GM21737 (cell line): ENCODE measurements around the gene AACS.

Source experiments
- ATAC-seq: cut with Tn5 transposase; IDR thresholded peaks from one replicate; pipeline ENCODE4 v1.9.1; 2021; ENCODE audit warnings: mild to moderate bottlenecking, moderate library complexity; ENCODE audit not compliant: unreplicated experiment

AACS gene

DNA sequence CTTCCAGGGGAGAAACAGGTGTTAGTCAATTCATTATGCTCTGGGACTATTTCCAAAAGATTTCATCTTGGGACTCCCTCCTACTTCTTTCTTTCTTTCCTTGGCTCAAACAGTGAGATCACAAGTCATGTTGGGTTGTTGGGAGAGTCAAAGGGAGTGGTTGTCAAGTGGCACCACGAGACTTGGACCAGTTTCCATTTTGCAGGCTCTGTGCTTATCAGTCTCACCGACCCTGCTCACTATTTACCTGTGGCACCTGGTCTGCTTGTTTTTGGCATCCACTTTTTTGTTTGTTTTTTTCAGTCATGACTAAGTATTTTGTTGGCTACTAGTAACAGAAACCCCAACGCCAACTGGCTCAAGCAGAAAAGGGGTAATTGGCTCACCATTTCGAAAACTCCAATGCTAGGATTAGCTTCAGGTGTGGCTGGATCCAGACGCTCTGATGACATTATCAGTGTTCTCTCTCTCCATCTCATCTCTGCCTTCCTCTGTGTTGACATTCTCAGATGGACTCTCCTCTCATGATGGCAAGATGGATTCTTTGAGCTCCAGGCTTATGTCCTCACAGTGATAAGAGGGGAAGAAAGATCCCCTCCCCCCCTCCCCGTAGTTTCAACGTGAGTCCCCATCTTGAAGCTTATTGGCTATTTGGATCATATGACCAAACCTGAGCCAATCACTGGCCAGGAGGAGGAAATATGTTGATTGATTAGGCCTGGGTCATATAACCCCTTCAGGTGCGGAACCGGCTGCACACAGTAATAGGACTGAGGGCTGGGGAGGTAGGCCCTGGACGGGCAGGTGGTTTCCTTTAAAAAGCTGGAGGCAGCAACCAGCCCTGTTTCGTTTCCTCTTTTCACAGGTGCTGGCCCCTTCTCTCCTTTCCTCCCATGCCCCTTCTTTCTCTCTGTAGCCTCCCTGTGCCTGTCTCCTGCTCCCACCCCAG is 84.2 kb downstream of the AACS start:
- ATAC-seq: peak; percentile 93

DNA sequence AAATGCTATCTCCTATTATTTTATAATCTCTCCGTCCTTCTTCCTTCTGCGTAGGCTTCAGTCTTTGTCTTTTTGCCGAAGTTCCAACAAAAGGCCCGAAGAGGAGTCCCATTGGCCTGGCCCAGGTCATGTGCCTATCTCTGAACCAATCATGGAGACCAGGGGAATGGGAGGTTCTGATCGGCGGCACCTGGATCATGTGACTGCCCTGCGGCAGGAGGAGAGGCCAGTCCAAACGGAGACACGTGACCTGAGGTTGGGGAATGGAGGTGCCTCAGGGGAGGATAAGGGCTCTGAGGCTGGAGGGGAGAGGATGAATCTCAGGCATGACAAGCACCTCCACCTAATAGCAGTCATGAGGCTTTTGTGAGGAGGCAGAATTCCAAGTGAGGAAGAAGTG is 86.0 kb downstream of the AACS start:
- ATAC-seq: no peak

GRCh38 chr12:125152463-125152862 is 87.2 kb downstream of the AACS start:
- ATAC-seq: no peak

GRCh38 chr12:125155366-125155765 is 90.1 kb downstream of the AACS start:
- ATAC-seq: no peak

DNA sequence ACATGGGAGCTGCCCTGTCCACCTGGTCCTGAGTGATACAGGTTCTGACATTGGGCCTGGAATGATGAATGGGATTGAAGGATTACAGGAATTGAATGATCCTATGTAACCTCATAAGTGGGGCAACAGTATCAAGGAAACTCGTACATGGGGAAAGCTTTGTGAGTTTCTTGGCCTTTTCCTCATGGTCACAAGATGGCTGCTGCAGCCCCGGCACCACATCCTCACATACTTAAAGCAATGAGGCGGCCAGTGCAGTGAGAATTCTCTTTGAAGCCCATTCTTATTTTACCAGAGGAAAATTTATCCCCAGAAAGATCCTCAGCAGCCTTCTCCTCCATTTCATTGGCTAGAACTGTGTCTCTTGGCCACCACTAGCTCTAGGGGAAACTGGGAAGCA is 91.9 kb downstream of the AACS start:
- ATAC-seq: no peak

DNA sequence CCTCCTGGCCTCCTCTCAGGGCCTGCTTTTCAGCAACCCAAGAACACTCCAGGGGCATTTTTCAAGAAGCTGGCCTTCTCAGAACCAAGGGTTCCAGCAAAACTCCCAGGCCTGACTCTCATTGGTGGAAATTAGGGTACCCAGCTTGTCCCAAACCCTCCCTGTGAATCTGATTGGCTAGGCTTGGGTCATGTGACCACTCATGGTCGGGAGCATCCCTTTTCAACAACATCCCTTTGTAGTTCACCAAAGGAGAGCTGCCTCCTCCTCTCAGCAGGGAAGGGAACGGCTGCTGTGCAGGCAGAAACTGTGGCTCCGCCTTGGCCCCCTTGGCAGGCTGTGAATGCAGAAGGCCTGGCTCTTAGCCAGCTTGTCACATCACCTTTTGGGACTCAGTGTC is 94.5 kb downstream of the AACS start:
- no peak for ATAC-seq

DNA sequence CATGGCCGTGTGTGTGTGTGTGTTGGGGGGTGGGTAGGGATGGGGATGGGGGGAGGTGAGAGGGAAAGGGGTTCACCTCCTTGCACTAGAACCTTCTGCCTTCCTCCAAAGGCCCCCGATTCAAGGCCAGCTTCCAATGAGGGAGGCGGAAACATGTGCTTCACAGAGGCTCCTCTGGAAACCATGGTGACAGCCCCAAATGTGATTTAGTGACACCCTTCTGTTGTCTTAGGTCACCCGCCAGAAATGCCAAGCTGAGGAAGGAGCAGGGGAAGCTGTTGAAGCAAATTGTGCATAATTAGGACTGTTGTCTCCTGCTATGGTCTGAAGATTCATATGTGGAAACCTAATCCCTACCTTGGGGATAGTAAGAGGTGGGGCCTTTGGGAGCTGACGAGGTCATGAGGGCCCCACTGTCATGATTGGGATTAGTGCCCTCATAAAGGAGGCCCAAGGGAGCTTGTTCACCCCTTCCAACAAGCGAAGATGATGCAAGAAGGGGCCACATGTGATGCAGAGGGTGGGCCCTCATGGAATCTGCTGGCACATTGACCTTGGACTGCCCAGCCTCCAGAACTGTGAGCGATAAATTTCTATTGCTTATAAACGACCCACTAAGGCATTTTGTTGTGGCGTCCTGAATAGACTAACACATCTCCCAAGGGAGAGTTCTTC is 95.2 kb downstream of the AACS start:
- ATAC-seq: no peak

DNA sequence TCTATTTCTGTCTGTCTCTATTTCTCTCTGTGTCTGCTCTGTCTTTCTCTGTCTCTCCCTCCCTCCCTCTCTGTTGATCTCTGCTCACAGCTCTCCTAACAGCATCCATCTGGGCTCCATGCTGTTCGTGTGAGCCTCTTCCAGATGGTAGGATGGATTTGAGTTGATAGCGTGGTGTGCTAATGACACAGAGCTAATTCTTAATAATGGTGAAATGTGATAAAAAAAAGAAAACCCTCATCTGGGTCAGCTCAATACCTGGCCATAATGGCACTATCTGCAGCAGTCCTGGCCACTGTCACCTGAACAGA is 96.4 kb downstream of the AACS start:
- no peak for ATAC-seq

DNA sequence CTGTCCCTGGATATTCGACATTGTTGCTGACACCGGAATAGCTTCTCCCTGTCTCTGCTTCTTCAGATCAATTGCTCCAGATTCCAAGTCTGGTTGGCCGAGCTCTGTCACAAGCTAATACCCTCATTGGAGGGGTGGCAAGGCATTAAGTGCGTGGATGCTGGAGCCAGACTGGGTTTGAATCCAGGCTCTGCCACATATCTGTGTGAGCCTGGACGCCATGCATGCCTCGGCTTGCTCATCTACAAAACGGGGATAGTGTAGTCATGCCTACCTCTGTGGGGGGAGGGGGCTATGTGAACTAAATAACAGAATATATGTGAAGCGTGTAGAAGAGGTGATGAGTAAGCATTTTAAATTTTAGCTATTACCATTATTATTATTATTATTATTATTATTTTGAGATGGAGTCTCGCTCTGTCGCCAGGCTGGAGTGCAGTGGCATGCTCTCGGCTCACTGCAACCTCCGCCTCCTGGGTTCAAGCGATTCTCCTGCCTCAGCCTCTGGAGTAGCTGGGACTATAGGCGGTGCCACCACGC is 97.3 kb downstream of the AACS start:
- ATAC-seq: no peak

GRCh38 chr12:125163148-125163547 is 97.9 kb downstream of the AACS start:
- ATAC-seq: no peak

DNA sequence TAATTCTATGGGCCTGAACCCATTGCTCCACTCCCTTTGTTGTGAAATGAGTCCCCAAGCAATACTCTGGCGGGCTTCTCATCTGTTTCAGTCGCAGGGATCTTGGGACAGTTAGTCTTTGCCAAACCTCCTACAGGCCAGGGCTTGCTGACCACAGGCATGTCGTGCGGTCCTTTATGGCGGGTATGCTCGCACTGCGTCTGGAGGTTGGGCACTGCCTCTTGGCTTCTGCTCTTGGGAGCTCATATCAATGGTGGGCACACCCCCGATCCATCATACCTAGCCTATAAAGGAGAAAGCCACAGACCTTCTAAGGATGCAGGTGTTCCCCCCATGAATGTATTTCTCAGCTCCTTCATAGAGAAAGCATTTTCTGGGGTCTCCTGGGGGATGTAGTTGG is 99.3 kb downstream of the AACS start:
- no peak for ATAC-seq

GRCh38 chr12:125166041-125166440 is 100.8 kb downstream of the AACS start:
- no peak for ATAC-seq

GRCh38 chr12:125167658-125168057 is 102.4 kb downstream of the AACS start:
- no peak for ATAC-seq

GRCh38 chr12:125169451-125169850 is 104.2 kb downstream of the AACS start:
- no peak for ATAC-seq

DNA sequence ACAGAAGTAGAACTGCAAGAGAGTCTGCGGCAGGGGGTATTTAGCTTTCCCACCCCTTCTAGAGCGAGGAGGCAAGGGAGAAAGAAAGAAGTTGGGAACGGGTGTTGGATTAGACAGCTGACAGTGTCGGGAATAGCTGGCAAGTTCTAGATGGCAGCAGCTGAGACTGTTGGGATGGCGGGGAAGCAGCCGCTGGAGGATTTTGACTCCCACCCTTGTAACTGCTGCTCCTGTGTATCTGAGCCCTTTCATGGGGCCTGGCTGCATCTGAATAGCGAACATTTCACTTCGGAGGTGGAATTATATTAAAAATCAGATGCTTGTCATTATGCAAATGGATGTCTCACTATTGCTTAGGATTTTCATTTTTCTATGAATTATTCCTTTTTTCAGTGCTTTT is 104.6 kb downstream of the AACS start:
- no peak for ATAC-seq

- ATAC-seq: no peak
Measured at GRCh38 chr12:125171267-125171666, 106.0 kb downstream of the AACS start.

DNA sequence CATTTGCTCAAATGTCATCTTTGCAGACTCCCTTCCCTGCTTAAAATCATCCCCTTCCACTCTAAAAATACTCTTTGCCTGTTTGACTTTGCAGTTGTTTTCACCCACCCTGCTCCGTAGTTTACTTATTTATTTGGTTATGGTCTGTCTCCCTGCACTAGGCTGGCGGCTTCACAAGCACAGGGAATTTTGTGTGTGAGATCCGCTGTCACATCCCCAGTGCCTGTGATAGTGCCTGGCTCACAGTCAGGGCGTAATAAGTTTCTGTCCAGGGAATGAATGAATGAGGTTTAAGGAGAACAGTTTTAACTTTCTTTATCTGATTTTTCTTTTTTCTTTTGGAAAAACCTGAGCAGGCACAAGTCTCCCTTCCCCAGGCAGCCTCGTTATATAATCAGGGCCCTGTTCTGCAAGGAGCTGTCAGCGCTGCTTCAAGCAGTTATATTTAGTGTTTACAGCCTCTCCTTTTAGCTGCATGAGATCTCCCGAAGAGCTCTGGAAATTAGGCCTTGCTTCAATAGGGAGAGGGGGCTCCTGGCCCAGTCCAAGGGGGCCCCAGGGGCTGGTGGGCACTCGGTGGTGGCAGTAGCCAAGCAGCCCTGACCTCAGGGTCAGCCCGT is 107.1 kb downstream of the AACS start:
- ATAC-seq: no peak

DNA sequence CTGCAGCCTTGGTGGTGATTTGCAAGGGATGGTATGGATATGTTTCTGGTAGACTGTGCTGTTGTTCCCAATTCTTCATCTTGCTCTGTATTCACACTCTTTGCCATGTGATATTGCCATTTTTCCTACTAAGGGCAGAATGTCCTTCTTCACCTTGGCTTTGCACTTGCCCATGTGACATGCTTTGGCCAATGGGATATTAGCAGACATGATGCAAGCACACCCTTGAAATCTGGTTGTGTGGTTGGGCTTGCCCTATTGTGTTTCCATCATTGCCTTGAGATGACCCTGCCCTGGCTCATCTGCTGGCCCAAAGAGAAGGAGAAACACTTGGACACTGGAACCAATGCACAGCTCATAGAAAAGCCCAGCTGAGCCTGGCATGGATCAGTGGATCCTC is 110.3 kb downstream of the AACS start:
- ATAC-seq: no peak

DNA sequence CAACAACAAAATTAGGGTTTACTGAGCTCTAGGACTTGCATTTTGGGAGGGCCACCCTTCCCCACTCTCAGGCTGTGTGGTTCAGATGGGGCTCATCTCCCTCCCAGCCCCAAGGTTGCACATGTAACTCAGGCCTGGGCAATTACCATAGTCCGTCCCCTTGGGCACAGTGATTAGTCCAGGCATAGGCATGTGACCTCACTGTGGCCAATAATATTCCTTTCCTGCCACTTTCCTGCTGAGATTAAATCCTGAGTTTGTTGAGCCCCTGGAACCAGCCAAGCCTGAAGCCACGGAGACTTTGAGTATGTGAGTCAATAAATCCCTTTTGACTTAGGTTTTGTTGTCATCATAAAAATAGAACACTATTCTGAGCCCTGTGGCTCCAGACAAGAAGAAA is 113.0 kb downstream of the AACS start:
- ATAC-seq: no peak

DNA sequence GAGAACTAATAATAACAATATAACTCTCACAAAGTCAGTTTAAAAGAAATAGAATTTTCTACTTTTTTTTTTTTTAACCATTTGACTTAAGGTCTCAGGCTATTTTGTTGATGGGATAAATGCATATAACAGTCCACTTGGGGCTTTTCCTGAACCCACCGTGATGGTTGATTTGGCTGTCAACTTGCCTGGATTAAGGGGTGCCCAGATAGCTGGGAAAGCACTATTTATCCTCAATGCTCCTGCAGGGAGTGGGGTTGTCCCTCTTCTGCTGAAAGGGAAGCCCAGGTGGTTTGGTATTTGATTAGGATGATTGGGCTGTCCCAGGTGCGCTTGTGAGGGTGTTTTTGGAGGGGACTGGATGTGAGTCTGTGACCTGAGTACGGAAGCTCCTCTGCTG is 114.9 kb downstream of the AACS start:
- ATAC-seq: no peak

- ATAC-seq: no peak
Measured at GRCh38 chr12:125181107-125181506, 115.9 kb downstream of the AACS start.
